ENCODE results near the gene TRA2A. TPM values are rescaled to one million over a fixed set of nuclear protein-coding genes. Genes with fewer than 3 reads are reported as not detected.

TRA2A gene
- total and polyA plus RNA-seq, 9 of the 15 experiments (the other 6 are each of a cell fraction or from before 2014, with no cell fraction given), result 22.7 to 210 (median 73.9) TPM

GRCh38 chr7:23474094-23474828 is 57.5 kb downstream of the TRA2A start (continued):
- peak; percentile 89; the same call in 1 of the 2 replicates for TF ChIP-seq CC2D1A (IDR thresholded peaks at IDR 0.05)
- no peak for TF ChIP-seq HEY1 (CRISPR knock-in tag; IDR thresholded peaks at IDR 0.05; ENCODE audit: borderline replicate concordance)
- peak; percentile 77; the same call in 1 of the 2 replicates for TF ChIP-seq CBFB (CRISPR knock-in tag; IDR thresholded peaks at IDR 0.05)
- TF ChIP-seq CREB3 (tag; conservative IDR thresholded peaks at IDR 0.05; ENCODE audit: low read depth), result no peak
- TF ChIP-seq THRA (IDR thresholded peaks at IDR 0.05), result no peak
- TF ChIP-seq NR2C2 (CRISPR knock-in tag; IDR thresholded peaks at IDR 0.05), result peak; percentile 28; the same call in 1 of the 2 replicates
- peak; percentile 22; the same call in 1 of the 2 replicates for TF ChIP-seq NR2C2 (tag; IDR thresholded peaks at IDR 0.05)
- TF ChIP-seq GATAD2A (IDR thresholded peaks at IDR 0.05), result peak; percentile 85
- 0 out of 2 replicates have a peak, but pooled peaks have one; percentile 17 for TF ChIP-seq MEF2A (IDR thresholded peaks at IDR 0.05; ENCODE audit: control insufficient read depth, low read depth, low read length)
- TF ChIP-seq CREB3L1 (IDR thresholded peaks at IDR 0.05; ENCODE audit: borderline replicate concordance, low read depth), result no peak
- TF ChIP-seq ZNF184 (CRISPR knock-in tag; IDR thresholded peaks at IDR 0.05), result no peak
- TF ChIP-seq HMGN3 (IDR thresholded peaks at IDR 0.05; ENCODE audit: borderline replicate concordance, extremely low read depth, insufficient read length, low read depth, low read length), result peak; percentile 95
- TF ChIP-seq TARDBP (IDR thresholded peaks at IDR 0.05), result peak; percentile 79
- TF ChIP-seq COPS2 (conservative IDR thresholded peaks at IDR 0.05), result no peak
- TF ChIP-seq PRDM10 (IDR thresholded peaks at IDR 0.05; ENCODE audit: partially characterized antibody), result peak; percentile 77
- TF ChIP-seq FOXK2 (conservative IDR thresholded peaks at IDR 0.05 in 1 of 2, IDR thresholded peaks at IDR 0.05 in 1 of 2; ENCODE audit: low read depth in 2 of 2), result peak in 1 of 2 experiments; percentile 65; a peak in 3 of 4 replicates
- 0 out of 2 replicates have a peak, but pooled peaks have one; percentile 24 for TF ChIP-seq MAFK (IDR thresholded peaks at IDR 0.05; ENCODE audit: low read length)
- peak; percentile 28; the same call in 1 of the 2 replicates for TF ChIP-seq TCF7 (IDR thresholded peaks at IDR 0.05; ENCODE audit: borderline replicate concordance)
- TF ChIP-seq LEF1 (IDR thresholded peaks at IDR 0.05), result peak; percentile 81
- TF ChIP-seq THRAP3 (IDR thresholded peaks at IDR 0.05; ENCODE audit: borderline replicate concordance), result no peak

Measured in K562 (cell line).